Right lobe of liver (tissue), 4 donors: Measurements from ENCODE around the gene GALNT2.

ENCODE experiments used
- CTCF ChIP-seq, 4 donors: fragments of 200-600 bp in 3 of 4; fragments of 450-650 bp in 1 of 4; IDR thresholded peaks; one replicate each; pipeline versions ENCODE4 v1.5.1 to v1.8.0; 2016 to 2022; ENCODE audit warnings: antibody characterized with exemption in 4 of 4, mild to moderate bottlenecking in 2 of 4
- POLR2A ChIP-seq: fragments of 450-650 bp; IDR thresholded peaks from one replicate; pipeline ENCODE4 v1.6.1; 2017; ENCODE audit warnings: antibody characterized with exemption, mild to moderate bottlenecking
- donor health status: DM: no; HTN: no; CAD: no.
- donor health status: DM: no; HTN: no; CAD: no.
- donor health status: DM: no; HTN: yes; CAD: no.

- TF ChIP-seq CTCF (IDR thresholded peaks at IDR 0.05) (no peak), POLR2A (no peak)
Measured at GRCh38 chr1:230327892-230328284, 260.9 kb downstream of the GALNT2 start.
